ENCODE results near the gene CHAT.

Gene CHAT

GRCh38 chr10:49621561-49621960, 7.7 kb downstream of the CHAT start:
- WGBS = 72% methylated on average over 6 of the region's 6 CpGs
- H3K9me3 ChIP-seq (ENCODE audit: insufficient read depth, low read depth, low read length) = no peaks in the 10 kb centered on the region
- no peak overlapping the region for H3K27ac ChIP-seq (ENCODE audit: low read depth, low read length)
- H3K4me1 ChIP-seq (ENCODE audit: insufficient read depth, low read length) = no peaks in the 10 kb centered on the region
- no peaks in the 10 kb centered on the region for H3K36me3 ChIP-seq (ENCODE audit: insufficient read depth, low read length)
- no peak overlapping the region for H3K9ac ChIP-seq (ENCODE audit: low read depth, low read length)
- H3K4me3 ChIP-seq (ENCODE audit: low read length) = no peak overlapping the region
- peaks cover 46% of the 10 kb centered on the region for H3K27me3 ChIP-seq (ENCODE audit: insufficient read depth, low read length)

- Histone ChIP-seq H3K27me3 (ENCODE audit: insufficient read depth, low read length) (peaks cover 35% of the 10 kb centered on the region), H3K4me3 (ENCODE audit: low read length) (no peak overlapping the region), H3K36me3 (ENCODE audit: insufficient read depth, low read length) (no peaks in the 10 kb centered on the region), H3K27ac (ENCODE audit: low read depth, low read length) (no peak overlapping the region), H3K4me1 (ENCODE audit: insufficient read depth, low read length) (no peaks in the 10 kb centered on the region), H3K9ac (ENCODE audit: low read depth, low read length) (no peak overlapping the region), H3K9me3 (ENCODE audit: insufficient read depth, low read depth, low read length) (no peaks in the 10 kb centered on the region)
- 87% methylated on average over 11 of the region's 11 CpGs for WGBS
Measured at GRCh38 chr10:49622426-49623425, 8.9 kb downstream of the CHAT start.

GRCh38 chr10:49624629-49625028, 10.8 kb downstream of the CHAT start:
- H3K4me3 ChIP-seq (ENCODE audit: low read length) = no peak overlapping the region
- H3K9ac ChIP-seq (ENCODE audit: low read depth, low read length) = no peak overlapping the region
- H3K9me3 ChIP-seq (ENCODE audit: insufficient read depth, low read depth, low read length) = no peaks in the 10 kb centered on the region
- no peak overlapping the region for H3K27ac ChIP-seq (ENCODE audit: low read depth, low read length)
- WGBS = 91% methylated on average over 5 of the region's 5 CpGs
- no peaks in the 10 kb centered on the region for H3K36me3 ChIP-seq (ENCODE audit: insufficient read depth, low read length)
- no peaks in the 10 kb centered on the region for H3K4me1 ChIP-seq (ENCODE audit: insufficient read depth, low read length)
- H3K27me3 ChIP-seq (ENCODE audit: insufficient read depth, low read length) = peaks cover 16% of the 10 kb centered on the region

GRCh38 chr10:49625411-49625810, 11.6 kb downstream of the CHAT start:
- 89% methylated on average over 10 of the region's 10 CpGs for WGBS

GRCh38 chr10:49627038-49627437, 13.2 kb downstream of the CHAT start:
- Histone ChIP-seq H3K4me3 (ENCODE audit: low read length) (no peak overlapping the region), H3K9me3 (ENCODE audit: insufficient read depth, low read depth, low read length) (no peaks in the 10 kb centered on the region), H3K9ac (ENCODE audit: low read depth, low read length) (no peak overlapping the region), H3K4me1 (ENCODE audit: insufficient read depth, low read length) (no peaks in the 10 kb centered on the region), H3K27me3 (ENCODE audit: insufficient read depth, low read length) (peaks cover 4% of the 10 kb centered on the region; the same call in 1 of the 2 replicates), H3K27ac (ENCODE audit: low read depth, low read length) (no peak overlapping the region), H3K36me3 (ENCODE audit: insufficient read depth, low read length) (no peaks in the 10 kb centered on the region)
- WGBS = 89% methylated on average over 7 of the region's 7 CpGs

More at GRCh38 chr10:49625411-49625810, 11.6 kb downstream of the CHAT start:
- Histone ChIP-seq H3K4me3 (ENCODE audit: low read length) (no peak overlapping the region), H3K27ac (ENCODE audit: low read depth, low read length) (no peak overlapping the region), H3K9ac (ENCODE audit: low read depth, low read length) (no peak overlapping the region), H3K36me3 (ENCODE audit: insufficient read depth, low read length) (no peaks in the 10 kb centered on the region), H3K4me1 (ENCODE audit: insufficient read depth, low read length) (no peaks in the 10 kb centered on the region), H3K9me3 (ENCODE audit: insufficient read depth, low read depth, low read length) (no peaks in the 10 kb centered on the region), H3K27me3 (ENCODE audit: insufficient read depth, low read length) (peaks cover 13% of the 10 kb centered on the region; the same call in 1 of the 2 replicates)

- no peaks in the 10 kb centered on the region for H3K9me3 ChIP-seq (ENCODE audit: insufficient read depth, low read depth, low read length)
- H3K27ac ChIP-seq (ENCODE audit: low read depth, low read length) = no peak overlapping the region
- no peak overlapping the region for H3K4me3 ChIP-seq (ENCODE audit: low read length)
- WGBS = 90% methylated on average over 16 of the region's 18 CpGs
- peaks cover 4% of the 10 kb centered on the region; the same call in 1 of the 2 replicates for H3K27me3 ChIP-seq (ENCODE audit: insufficient read depth, low read length)
- H3K4me1 ChIP-seq (ENCODE audit: insufficient read depth, low read length) = no peaks in the 10 kb centered on the region
- H3K36me3 ChIP-seq (ENCODE audit: insufficient read depth, low read length) = no peaks in the 10 kb centered on the region
- no peak overlapping the region for H3K9ac ChIP-seq (ENCODE audit: low read depth, low read length)
Measured at GRCh38 chr10:49627644-49628247, 13.9 kb downstream of the CHAT start.

GRCh38 chr10:49628599-49628998, 14.8 kb downstream of the CHAT start:
- Histone ChIP-seq H3K9me3 (ENCODE audit: insufficient read depth, low read depth, low read length) (no peaks in the 10 kb centered on the region), H3K4me1 (ENCODE audit: insufficient read depth, low read length) (no peaks in the 10 kb centered on the region), H3K36me3 (ENCODE audit: insufficient read depth, low read length) (no peaks in the 10 kb centered on the region), H3K4me3 (ENCODE audit: low read length) (no peak overlapping the region), H3K27ac (ENCODE audit: low read depth, low read length) (no peak overlapping the region), H3K27me3 (ENCODE audit: insufficient read depth, low read length) (peaks cover 4% of the 10 kb centered on the region; the same call in 1 of the 2 replicates), H3K9ac (ENCODE audit: low read depth, low read length) (no peak overlapping the region)
- WGBS = 93% methylated on average over 8 of the region's 8 CpGs

GRCh38 chr10:49629431-49629881, 15.6 kb downstream of the CHAT start:
- 89% methylated on average over 9 of the region's 9 CpGs for WGBS
- Histone ChIP-seq H3K27me3 (ENCODE audit: insufficient read depth, low read length) (0 out of 2 replicates have a peak, but pooled peaks cover 4% of the 10 kb centered on the region), H3K36me3 (ENCODE audit: insufficient read depth, low read length) (no peaks in the 10 kb centered on the region), H3K9ac (ENCODE audit: low read depth, low read length) (no peak overlapping the region), H3K4me1 (ENCODE audit: insufficient read depth, low read length) (no peaks in the 10 kb centered on the region), H3K9me3 (ENCODE audit: insufficient read depth, low read depth, low read length) (no peaks in the 10 kb centered on the region), H3K27ac (ENCODE audit: low read depth, low read length) (no peak overlapping the region), H3K4me3 (ENCODE audit: low read length) (no peak overlapping the region)

GRCh38 chr10:49631975-49632374, 18.1 kb downstream of the CHAT start:
- Histone ChIP-seq H3K4me3 (ENCODE audit: low read length) (no peak overlapping the region), H3K27ac (ENCODE audit: low read depth, low read length) (no peak overlapping the region), H3K9ac (ENCODE audit: low read depth, low read length) (no peak overlapping the region), H3K9me3 (ENCODE audit: insufficient read depth, low read depth, low read length) (no peaks in the 10 kb centered on the region), H3K36me3 (ENCODE audit: insufficient read depth, low read length) (no peaks in the 10 kb centered on the region), H3K4me1 (ENCODE audit: insufficient read depth, low read length) (no peaks in the 10 kb centered on the region), H3K27me3 (ENCODE audit: insufficient read depth, low read length) (0 out of 2 replicates have a peak, but pooled peaks cover 4% of the 10 kb centered on the region)
- WGBS = 94% methylated on average over 6 of the region's 6 CpGs

GRCh38 chr10:49632406-49633317, 18.8 kb downstream of the CHAT start:
- Histone ChIP-seq H3K4me3 (ENCODE audit: low read length) (no peak overlapping the region), H3K27ac (ENCODE audit: low read depth, low read length) (no peak overlapping the region), H3K36me3 (ENCODE audit: insufficient read depth, low read length) (no peaks in the 10 kb centered on the region), H3K9me3 (ENCODE audit: insufficient read depth, low read depth, low read length) (no peaks in the 10 kb centered on the region), H3K4me1 (ENCODE audit: insufficient read depth, low read length) (no peaks in the 10 kb centered on the region), H3K9ac (ENCODE audit: low read depth, low read length) (no peak overlapping the region), H3K27me3 (ENCODE audit: insufficient read depth, low read length) (0 out of 2 replicates have a peak, but pooled peaks cover 4% of the 10 kb centered on the region)
- WGBS = 67% methylated on average over 12 of the region's 12 CpGs
